D721Med (cell line): ENCODE data around the gene THSD7B.

Source experiments
- DNase-seq: peaks from one replicate; pipeline ENCODE4 v3.0.0; 2011; ENCODE audit warnings: low spot score; ENCODE audit not compliant: insufficient read length
- FAIRE-seq: peaks from 2 replicates; lab custom pipeline; 2011; peaks lifted over from hg19 to GRCh38; lab: Jason Lieb, UNC
- TF ChIP-seq, protein P1 (sequence below): IDR thresholded peaks from 2 replicates; pipeline ENCODE4 v1.5.1; 2012; ENCODE audit warnings: mild to moderate bottlenecking, control low read depth; ENCODE audit not compliant: insufficient read depth; ENCODE audit errors: missing control alignments

THSD7B gene

DNA sequence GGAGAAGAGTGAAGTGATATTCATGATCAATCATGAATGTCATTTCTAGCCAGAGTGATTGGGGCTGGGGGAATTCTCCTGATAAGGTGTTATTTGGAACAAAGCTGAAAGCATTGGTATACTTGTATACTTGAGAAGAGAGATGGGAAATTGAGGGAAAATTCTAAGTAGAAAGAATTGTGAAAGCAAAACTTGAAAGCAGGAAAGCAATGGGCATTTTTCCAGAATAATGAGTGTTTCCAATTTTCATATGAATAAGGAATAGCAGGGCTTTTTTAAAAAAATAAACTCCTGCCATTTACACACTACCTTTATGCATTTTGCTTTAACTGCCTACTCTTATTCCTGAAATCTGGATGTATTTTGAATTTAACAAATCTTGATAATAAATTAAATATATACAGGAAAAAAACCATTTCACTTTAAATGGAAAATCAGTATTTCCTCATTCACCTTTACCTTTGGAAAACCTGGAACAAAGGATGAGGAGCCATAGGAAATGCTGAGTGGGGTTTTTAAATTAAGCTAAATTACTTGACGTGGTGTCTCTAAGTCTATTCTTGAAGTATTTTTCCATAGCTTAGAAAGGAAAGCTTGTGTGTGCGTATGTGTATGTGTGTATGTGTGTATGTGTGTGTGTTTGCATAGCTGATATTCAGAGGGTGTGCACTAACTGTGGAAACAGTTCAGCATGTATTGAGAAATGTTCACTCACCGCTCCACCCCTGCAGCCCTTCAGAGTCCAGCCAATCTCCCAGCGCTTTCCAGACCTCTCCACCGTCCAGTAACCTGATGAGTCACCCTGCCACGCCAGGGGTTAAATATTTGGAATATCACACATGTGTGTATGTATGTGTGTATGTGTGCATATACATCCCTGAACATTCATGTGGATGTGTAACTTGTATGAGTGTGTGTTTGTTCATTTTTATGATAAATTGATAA is 427.3 kb downstream of the THSD7B start:
- TF ChIP-seq, protein P1, sequence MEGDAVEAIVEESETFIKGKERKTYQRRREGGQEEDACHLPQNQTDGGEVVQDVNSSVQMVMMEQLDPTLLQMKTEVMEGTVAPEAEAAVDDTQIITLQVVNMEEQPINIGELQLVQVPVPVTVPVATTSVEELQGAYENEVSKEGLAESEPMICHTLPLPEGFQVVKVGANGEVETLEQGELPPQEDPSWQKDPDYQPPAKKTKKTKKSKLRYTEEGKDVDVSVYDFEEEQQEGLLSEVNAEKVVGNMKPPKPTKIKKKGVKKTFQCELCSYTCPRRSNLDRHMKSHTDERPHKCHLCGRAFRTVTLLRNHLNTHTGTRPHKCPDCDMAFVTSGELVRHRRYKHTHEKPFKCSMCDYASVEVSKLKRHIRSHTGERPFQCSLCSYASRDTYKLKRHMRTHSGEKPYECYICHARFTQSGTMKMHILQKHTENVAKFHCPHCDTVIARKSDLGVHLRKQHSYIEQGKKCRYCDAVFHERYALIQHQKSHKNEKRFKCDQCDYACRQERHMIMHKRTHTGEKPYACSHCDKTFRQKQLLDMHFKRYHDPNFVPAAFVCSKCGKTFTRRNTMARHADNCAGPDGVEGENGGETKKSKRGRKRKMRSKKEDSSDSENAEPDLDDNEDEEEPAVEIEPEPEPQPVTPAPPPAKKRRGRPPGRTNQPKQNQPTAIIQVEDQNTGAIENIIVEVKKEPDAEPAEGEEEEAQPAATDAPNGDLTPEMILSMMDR, result no peak
- peak; percentile 16 for FAIRE-seq
- no peak for DNase-seq

DNA sequence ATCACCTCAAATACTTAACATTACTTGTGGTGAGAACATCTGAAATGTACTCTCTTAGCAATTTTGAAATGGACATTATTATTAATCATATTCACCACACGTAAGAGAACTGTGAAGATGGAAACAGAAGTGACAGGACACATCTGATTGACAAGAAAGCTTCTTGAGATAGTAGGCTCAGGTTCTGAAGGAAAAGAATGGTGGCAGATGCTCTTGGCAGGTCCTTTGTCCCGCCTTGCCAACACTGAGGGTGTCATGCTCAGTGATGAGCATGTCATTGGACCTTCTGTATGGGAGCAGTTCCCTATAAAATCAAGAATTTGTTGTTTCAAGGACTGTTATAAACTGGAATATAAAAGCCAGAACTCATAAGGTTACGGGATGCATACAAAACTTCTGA is 428.1 kb downstream of the THSD7B start:
- DNase-seq (no peak), FAIRE-seq (no peak)
- TF ChIP-seq, protein P1, result no peak

DNA sequence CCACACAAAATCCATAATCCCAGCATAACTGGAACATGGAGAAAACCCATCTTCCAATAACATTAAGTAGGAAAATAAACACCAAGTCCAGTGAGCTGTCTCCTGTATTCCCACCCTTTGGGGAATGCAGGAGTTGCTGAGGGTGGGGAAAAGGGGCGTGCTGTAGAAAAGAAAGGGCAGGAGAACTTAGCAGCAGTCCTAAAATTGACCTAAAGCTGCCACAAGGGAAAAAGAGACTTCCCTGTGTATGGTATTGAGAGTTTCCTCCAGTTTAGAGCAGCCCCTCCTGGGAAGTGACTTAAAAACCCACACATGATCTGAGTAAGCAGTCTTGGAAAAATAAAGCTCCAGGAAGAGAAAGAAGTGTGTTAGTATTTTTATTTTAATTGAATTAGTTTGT is 428.8 kb downstream of the THSD7B start:
- no peak for DNase-seq
- TF ChIP-seq, protein P1, result no peak
- FAIRE-seq, result no peak

DNA sequence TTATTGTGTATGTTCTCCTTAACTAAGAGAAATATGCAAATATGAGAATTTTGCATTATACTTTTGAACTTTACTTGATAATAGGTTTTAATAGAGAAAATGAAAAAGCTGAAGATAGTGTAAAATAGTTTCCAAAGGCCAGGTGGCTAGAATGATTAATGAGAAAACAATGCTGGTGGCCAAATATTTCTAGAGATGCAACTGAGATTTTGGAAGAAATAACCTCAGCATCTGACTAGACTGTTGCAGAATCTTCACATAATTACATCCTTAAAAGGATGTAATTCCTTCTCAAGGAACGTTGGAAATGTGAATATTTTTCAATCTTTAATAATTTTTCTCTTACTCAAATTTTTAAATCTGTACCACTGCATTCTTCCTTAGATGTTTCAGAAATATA is 434.4 kb downstream of the THSD7B start:
- no peak for FAIRE-seq
- TF ChIP-seq, protein P1, result no peak
- DNase-seq, result no peak

DNA sequence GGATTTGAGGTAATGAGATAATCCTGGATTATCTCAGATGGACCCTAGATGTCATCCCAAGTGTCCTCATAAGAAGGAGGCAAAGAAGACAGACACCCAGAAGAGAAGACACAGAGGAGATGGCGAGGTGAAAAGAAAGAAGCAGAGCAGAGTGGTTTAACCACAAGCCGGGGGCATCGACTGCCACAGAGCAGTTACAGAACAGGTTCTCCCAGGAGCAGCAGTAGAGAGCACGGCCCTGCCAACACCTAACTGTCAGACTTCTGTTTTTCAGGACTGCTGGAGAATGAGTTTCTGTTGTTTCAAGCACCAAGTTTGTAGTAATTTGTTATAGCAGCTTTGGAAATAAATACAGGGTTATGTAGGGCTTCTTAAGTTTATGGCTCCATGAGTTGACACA is 437.0 kb downstream of the THSD7B start:
- FAIRE-seq, result no peak
- no peak for DNase-seq
- TF ChIP-seq, protein P1, result no peak

DNA sequence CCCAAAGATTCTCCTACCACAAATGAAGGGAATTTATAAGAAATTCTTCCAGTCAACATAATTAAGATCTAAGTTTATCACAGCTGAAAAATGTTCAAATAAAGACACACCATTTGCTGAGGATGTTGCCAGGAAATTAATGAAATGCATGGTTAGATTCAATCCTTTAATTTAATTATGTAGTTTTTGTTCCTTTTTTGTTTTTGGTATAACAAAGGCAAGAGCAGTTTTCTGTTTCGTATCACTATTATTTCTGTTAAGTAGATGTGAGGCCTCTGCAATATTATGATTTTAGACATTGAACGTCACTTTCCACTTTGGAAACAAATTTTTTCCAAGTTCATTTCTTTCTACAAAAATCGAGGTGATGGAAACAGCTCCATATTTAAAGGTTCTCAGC is 440.0 kb downstream of the THSD7B start:
- FAIRE-seq (no peak), DNase-seq (no peak)
- TF ChIP-seq, protein P1, result no peak

DNA sequence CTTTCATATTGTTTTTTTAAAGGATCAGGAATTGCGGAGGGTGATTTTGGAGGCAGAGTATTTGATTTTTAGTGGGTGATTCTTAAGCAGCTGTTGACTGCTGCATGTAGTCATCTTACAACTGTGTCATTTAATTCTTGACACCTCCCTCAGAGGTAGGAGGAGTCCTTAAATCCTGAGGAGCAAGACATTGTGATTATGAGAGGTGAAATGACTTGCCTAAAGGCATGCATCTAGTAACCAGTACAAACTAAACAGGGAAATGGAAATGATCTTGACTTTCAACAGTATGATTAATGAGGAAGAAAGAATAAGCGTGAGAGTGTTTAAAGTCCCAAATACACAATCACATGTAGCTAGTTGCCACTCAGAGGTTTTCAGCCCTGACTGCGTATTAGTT is 440.7 kb downstream of the THSD7B start:
- TF ChIP-seq, protein P1, result no peak
- FAIRE-seq (no peak), DNase-seq (no peak)
